ENCODE measurements around the gene KRTAP10-1. TPM values are rescaled to one million over a fixed set of nuclear protein-coding genes. Genes with fewer than 3 reads are reported as not detected.

The KRTAP10-1 gene
- total RNA-seq, 1 experiment from 2014 or later: not detected

GRCh38 chr21:44513389-44514217, 26.4 kb downstream of the KRTAP10-1 start:
- Mint-ChIP-seq H3K4me3 (no peak overlapping the region), H3K9me3 (peaks cover 10% of the 10 kb centered on the region), H3K36me3 (no peaks in the 10 kb centered on the region), H3K27me3 (ENCODE audit: low read depth) (no peaks in the 10 kb centered on the region; the same call in 1 of the 2 replicates), H3K27ac (no peak overlapping the region), H3K4me1 (peaks cover 5% of the 10 kb centered on the region; the same call in 1 of the 2 replicates)
- POLR2A ChIA-PET: no interaction called here
- DNase-seq (ENCODE audit: low spot score) (no peak), ATAC-seq (no peak)
- CTCF ChIA-PET: interaction anchor here (0.6 to 4.2 kb wide), 2 partner anchors 113 to 280 kb away, joined by 3 to 53 read pairs; partner anchors contain the start of gene KRTAP10-9
- TF ChIP-seq ATF2 (CRISPR knock-in tag; IDR thresholded peaks at IDR 0.05; ENCODE audit: borderline replicate concordance, low read depth) (no peak), ZNF263 (CRISPR knock-in tag; IDR thresholded peaks at IDR 0.05; ENCODE audit: low read depth) (no peak), ZBTB43 (CRISPR knock-in tag; IDR thresholded peaks at IDR 0.05) (no peak)

GRCh38 chr21:44512496-44513388, 27.3 kb downstream of the KRTAP10-1 start:
- H3K4me1 Mint-ChIP-seq: peaks cover 3% of the 10 kb centered on the region; the same call in 1 of the 2 replicates
- DNase-seq (ENCODE audit: low spot score): no peak
- ATAC-seq: no peak
- CTCF ChIA-PET: interaction anchor here (0.6 to 4.2 kb wide), 2 partner anchors 114 to 281 kb away, joined by 3 to 53 read pairs; partner anchors contain the start of gene KRTAP10-9
- no peak overlapping the region for H3K27ac Mint-ChIP-seq
- TF ChIP-seq FOXK1 (CRISPR knock-in tag; IDR thresholded peaks at IDR 0.05): no peak
- TF ChIP-seq RORB (CRISPR knock-in tag; IDR thresholded peaks at IDR 0.05): no peak
- TF ChIP-seq GRHL2 (CRISPR knock-in tag; IDR thresholded peaks at IDR 0.05; ENCODE audit: insufficient replicate concordance, severe bottlenecking): no peak
- no peak for TF ChIP-seq CREB1 (CRISPR knock-in tag; IDR thresholded peaks at IDR 0.05)
- TF ChIP-seq GTF2I (CRISPR knock-in tag; conservative IDR thresholded peaks at IDR 0.05): no peak
- TF ChIP-seq ESRRA (CRISPR knock-in tag; IDR thresholded peaks at IDR 0.05; ENCODE audit: borderline replicate concordance): no peak
- TF ChIP-seq KAT7 (CRISPR knock-in tag; IDR thresholded peaks at IDR 0.05; ENCODE audit: borderline replicate concordance): no peak
- H3K27me3 Mint-ChIP-seq (ENCODE audit: low read depth): no peaks in the 10 kb centered on the region; the same call in 1 of the 2 replicates
- no peak overlapping the region for H3K4me3 Mint-ChIP-seq
- POLR2A ChIA-PET: no interaction called here
- no peaks in the 10 kb centered on the region for H3K36me3 Mint-ChIP-seq
- peaks cover 6% of the 10 kb centered on the region for H3K9me3 Mint-ChIP-seq

- no peak for ATAC-seq
- Mint-ChIP-seq H3K27me3 (ENCODE audit: low read depth) (no peaks in the 10 kb centered on the region), H3K4me3 (no peak overlapping the region), H3K4me1 (peaks cover 2% of the 10 kb centered on the region; the same call in 1 of the 2 replicates), H3K9me3 (no peaks in the 10 kb centered on the region), H3K36me3 (no peaks in the 10 kb centered on the region), H3K27ac (no peak overlapping the region)
- POLR2A ChIA-PET: no interaction called here
- CTCF ChIA-PET: interaction anchor here (2.1 to 4.2 kb wide), 2 partner anchors 237 to 282 kb away, joined by 17 to 53 read pairs; no protein-coding TSS in a partner anchor
- DNase-seq (ENCODE audit: low spot score): no peak
- TF ChIP-seq CTCF (IDR thresholded peaks at IDR 0.05) (no peak), MLX (CRISPR knock-in tag; IDR thresholded peaks at IDR 0.05) (no peak), ZNF317 (CRISPR knock-in tag; IDR thresholded peaks at IDR 0.05; ENCODE audit: borderline replicate concordance, low read depth) (no peak), IRF1 (CRISPR knock-in tag; IDR thresholded peaks at IDR 0.05) (no peak), ZNF232 (CRISPR knock-in tag; IDR thresholded peaks at IDR 0.05) (no peak), ZNF121 (CRISPR knock-in tag; IDR thresholded peaks at IDR 0.05) (no peak), FOXP4 (CRISPR knock-in tag; IDR thresholded peaks at IDR 0.05) (no peak), ELF4 (CRISPR knock-in tag; IDR thresholded peaks at IDR 0.05; ENCODE audit: low read depth) (no peak), HMGXB4 (CRISPR knock-in tag; IDR thresholded peaks at IDR 0.05) (no peak)
These were observed 28.1 kb downstream of the KRTAP10-1 start for GRCh38 chr21:44511938-44512275.

Measured in WTC11 (cell line).